H9 (cell line): ENCODE results near the gene SRRM3. TPM values are rescaled to one million over a fixed set of nuclear protein-coding genes. Genes with fewer than 3 reads are reported as not detected.

Experiments used
- DNase-seq: peaks from one replicate; pipeline ENCODE4 v3.0.0-alpha.2; 2017
- H2AFZ ChIP-seq: one replicate; pipeline ENCODE4 v1.6.1; 2013; ENCODE audit warnings: mild to moderate bottlenecking, low read length, control low read depth, moderate library complexity
- H2AK5ac ChIP-seq: 2 replicates; pipeline ENCODE4 v1.6.1; 2013; ENCODE audit warnings: low read length, control low read depth, mixed read lengths; ENCODE audit not compliant: insufficient read length
- H2BK120ac ChIP-seq: one replicate; pipeline ENCODE4 v1.6.1; 2013; ENCODE audit warnings: low read depth, mild to moderate bottlenecking, low read length, control low read depth, inconsistent platforms; ENCODE audit not compliant: poor library complexity, severe bottlenecking
- H2BK12ac ChIP-seq: 2 replicates; pipeline ENCODE4 v1.6.1; 2013; ENCODE audit warnings: low read length, control low read depth, mixed read lengths, low read depth; ENCODE audit not compliant: insufficient read length
- H2BK15ac ChIP-seq: 2 replicates; pipeline ENCODE4 v1.6.1; 2013; ENCODE audit warnings: low read depth, low read length, control low read depth
- H2BK20ac ChIP-seq: one replicate; pipeline ENCODE4 v1.6.1; 2013; ENCODE audit warnings: low read depth, mild to moderate bottlenecking, low read length, control low read depth, inconsistent platforms; ENCODE audit not compliant: poor library complexity, severe bottlenecking
- H2BK5ac ChIP-seq: 2 replicates; pipeline ENCODE4 v1.6.1; 2013; ENCODE audit warnings: low read length, control low read depth, mixed read lengths; ENCODE audit not compliant: insufficient read length
- H3K14ac ChIP-seq: 2 replicates; pipeline ENCODE4 v1.6.1; 2013; ENCODE audit warnings: low read length, control low read depth; ENCODE audit not compliant: insufficient read depth
- H3K18ac ChIP-seq: 2 replicates; pipeline ENCODE4 v1.6.1; 2013; ENCODE audit warnings: low read depth, mild to moderate bottlenecking, mixed read lengths, low read length, control low read depth; ENCODE audit not compliant: insufficient read length
- H3K23ac ChIP-seq: 2 replicates; pipeline ENCODE4 v1.6.1; 2013; ENCODE audit warnings: low read length, control low read depth, mixed read lengths, low read depth; ENCODE audit not compliant: insufficient read length
- H3K23me2 ChIP-seq: 2 replicates; pipeline ENCODE4 v1.6.1; 2013; ENCODE audit warnings: low read depth, mild to moderate bottlenecking, mixed read lengths, low read length, control low read depth; ENCODE audit not compliant: insufficient read length, poor library complexity, severe bottlenecking
- H3K27ac ChIP-seq: 2 replicates; pipeline ENCODE4 v1.5.1; 2013; ENCODE audit warnings: low read length, control low read depth, mixed read lengths, low read depth; ENCODE audit not compliant: insufficient read length
- H3K27me3 ChIP-seq: 2 replicates; pipeline ENCODE4 v1.6.1; 2013; ENCODE audit warnings: low read length, control low read depth, inconsistent platforms; ENCODE audit not compliant: insufficient read depth
- H3K4ac ChIP-seq: 2 replicates; pipeline ENCODE4 v1.6.1; 2013; ENCODE audit warnings: low read depth, mild to moderate bottlenecking, control low read depth, inconsistent platforms, low read length, moderate library complexity
- H3K4me1 ChIP-seq: 2 replicates; pipeline ENCODE4 v1.6.1; 2013; ENCODE audit warnings: low read length, control low read depth, inconsistent platforms; ENCODE audit not compliant: insufficient read depth
- H3K4me2 ChIP-seq: 2 replicates; pipeline ENCODE4 v1.6.1; 2013; ENCODE audit warnings: low read length, control low read depth, mixed read lengths; ENCODE audit not compliant: insufficient read length, insufficient read depth
- H3K56ac ChIP-seq: 2 replicates; pipeline ENCODE4 v1.6.1; 2013; ENCODE audit warnings: low read depth, mild to moderate bottlenecking, mixed read lengths, low read length, control low read depth; ENCODE audit not compliant: insufficient read length
- H3K79me1 ChIP-seq: 2 replicates; pipeline ENCODE4 v1.6.1; 2013; ENCODE audit warnings: low read depth, mild to moderate bottlenecking, moderate library complexity, low read length, control low read depth, inconsistent platforms; ENCODE audit not compliant: insufficient read depth, poor library complexity, severe bottlenecking
- H3K79me2 ChIP-seq: 2 replicates; pipeline ENCODE4 v1.6.1; 2013; ENCODE audit warnings: low read length, control low read depth, inconsistent platforms; ENCODE audit not compliant: insufficient read depth
- H3K9ac ChIP-seq: 2 replicates; pipeline ENCODE4 v1.6.1; 2013; ENCODE audit warnings: low read length, control low read depth, mixed read lengths; ENCODE audit not compliant: insufficient read length; ENCODE audit errors: extremely low read depth
- H3K9me3 ChIP-seq: one replicate; pipeline ENCODE4 v1.6.1; 2013; ENCODE audit warnings: low read depth, low read length, inconsistent platforms; ENCODE audit not compliant: control insufficient read depth
- H3T11ph ChIP-seq: one replicate; pipeline ENCODE4 v1.6.1; 2013; ENCODE audit warnings: mild to moderate bottlenecking, low read length, control low read depth, inconsistent platforms
- H4K20me1 ChIP-seq: one replicate; pipeline ENCODE4 v1.6.1; 2013; ENCODE audit not compliant: control insufficient read depth, insufficient read length, insufficient read depth
- H4K5ac ChIP-seq: 2 replicates; pipeline ENCODE4 v1.6.1; 2013; ENCODE audit warnings: low read depth, mild to moderate bottlenecking, mixed read lengths, low read length, control low read depth; ENCODE audit not compliant: insufficient read length
- H4K8ac ChIP-seq: replicated peaks from 2 replicates; pipeline ENCODE4 v1.6.1; 2013; ENCODE audit warnings: low read length, control low read depth, mixed read lengths, low read depth; ENCODE audit not compliant: insufficient read length
- H4K91ac ChIP-seq: 2 replicates; pipeline ENCODE4 v1.6.1; 2013; ENCODE audit warnings: low read depth, mild to moderate bottlenecking, moderate library complexity, mixed read lengths, low read length, control low read depth; ENCODE audit not compliant: insufficient read length
- H3K27ac Mint-ChIP-seq, 3 experiments: 2 replicates in 2 of 3; 3 replicates in 1 of 3; pipeline ENCODE4 v1.8.0; 2020 to 2021; ENCODE audit warnings: mixed read lengths in 3 of 3, mild to moderate bottlenecking in 1 of 3, moderate library complexity in 1 of 3
- H3K27me3 Mint-ChIP-seq: 2 replicates; pipeline ENCODE4 v1.8.0; 2021; ENCODE audit warnings: low read depth, mild to moderate bottlenecking, moderate library complexity, mixed read lengths
- H3K36me3 Mint-ChIP-seq, 3 experiments: 2 replicates in 2 of 3; 3 replicates in 1 of 3; pipeline ENCODE4 v1.8.0; 2020 to 2021; ENCODE audit warnings: low read depth in 3 of 3, mixed read lengths in 3 of 3; ENCODE audit not compliant: insufficient read depth in 1 of 3
- H3K4me1 Mint-ChIP-seq, 2 experiments: 2 replicates each; pipeline ENCODE4 v1.8.0; 2020; ENCODE audit warnings: mixed read lengths in 2 of 2
- H3K4me3 Mint-ChIP-seq, 2 experiments: 2 replicates in 1 of 2; 3 replicates in 1 of 2; pipeline ENCODE4 v1.8.0; 2020 to 2021; ENCODE audit warnings: mild to moderate bottlenecking in 2 of 2, mixed read lengths in 2 of 2, moderate library complexity in 1 of 2
- H3K9me3 Mint-ChIP-seq, 2 experiments: 2 replicates in 1 of 2; 3 replicates in 1 of 2; pipeline ENCODE4 v1.8.0; 2020; ENCODE audit warnings: mild to moderate bottlenecking in 2 of 2, mixed read lengths in 2 of 2, moderate library complexity in 1 of 2
- CTCF ChIP-seq: fragments of 200-600 bp; sonication (generic); conservative IDR thresholded peaks from 3 replicates; pipeline ENCODE4 v1.8.0; 2021; ENCODE audit warnings: antibody characterized with exemption, mild to moderate bottlenecking
- WGBS: extraction: QIAGEN DNeasy Blood & Tissue Kit; methylation state at CpG from one replicate; pipeline ENCODE4 v1.1.7; 2013; ENCODE audit warnings: missing lambda C conversion rate, low lambda C conversion rate, mixed read lengths; ENCODE audit not compliant: insufficient read length; ENCODE audit errors: extremely low coverage; 5-methylcytosine and 5-hydroxymethylcytosine counted together
- total RNA-seq: library from RNA; stranded (reverse); gene quantifications from 2 replicates; pipeline ENCODE4 v1.2.1, GENCODE V29; 2021

Gene SRRM3
- total RNA-seq, 1 experiment from 2014 or later = 11.0 TPM

GRCh38 chr7:76247938-76248337 lies 46.2 kb downstream of the SRRM3 start:
- H3K27me3 Mint-ChIP-seq = no peaks in the 10 kb centered on the region
- no peaks in the 10 kb centered on the region for H3K9me3 Mint-ChIP-seq
- Histone ChIP-seq H4K5ac (no peak overlapping the region), H3K14ac (no peak overlapping the region), H3K18ac (no peak overlapping the region), H3K27ac (no peak overlapping the region), H4K8ac (no peak overlapping the region), H3K4me1 (peaks cover 2% of the 10 kb centered on the region; the same call in 1 of the 2 replicates), H3K4me2 (no peak overlapping the region), H4K20me1 (no peaks in the 10 kb centered on the region), H3K56ac (no peak overlapping the region), H3K27me3 (no peaks in the 10 kb centered on the region), H2AK5ac (no peak overlapping the region), H2BK15ac (no peak overlapping the region), H3K9ac (no peak overlapping the region), H3K23ac (no peak overlapping the region), H2AFZ (no peak overlapping the region), H3K79me2 (no peaks in the 10 kb centered on the region), H2BK5ac (no peak overlapping the region), H2BK20ac (no peak overlapping the region), H3K23me2 (no peaks in the 10 kb centered on the region), H2BK12ac (no peak overlapping the region), H3K4ac (no peak overlapping the region), H3T11ph (no peak overlapping the region), H2BK120ac (no peak overlapping the region), H3K9me3 (no peaks in the 10 kb centered on the region), H4K91ac (no peak overlapping the region), H3K79me1 (no peaks in the 10 kb centered on the region)
- peaks cover 0 to 11% (median 1%) of the 10 kb centered on the region in 3 experiments; a peak in 4 of 7 replicates for H3K36me3 Mint-ChIP-seq
- H3K27ac Mint-ChIP-seq = peak overlapping the region in 1 of 3 experiments; percentile 61; a peak in 1 of 7 replicates
- TF ChIP-seq CTCF = no peak
- no peak overlapping the region for H3K4me3 Mint-ChIP-seq
- H3K4me1 Mint-ChIP-seq = peaks cover 22 to 29% of the 10 kb centered on the region in 2 experiments
- DNase-seq = no peak
- no CpG with 5 or more reads among the region's 10 CpGs for WGBS
